NCI-H446 treated with DMSO at 0.1 percent for 48 hours (cell line): ENCODE results near the gene MFAP3.
"Not testable (repeated sequence)": the region's sequence is repeated elsewhere in the genome, so short reads cannot be mapped to it uniquely, and the experiment has no call there.

Experiments
- DNase-seq: peaks from one replicate; lab custom pipeline; 2025; lab: John Stamatoyannopoulos, UW

Gene MFAP3

GRCh38 chr5:154038707-154039457 lies at the start of gene MFAP3, which contains the start of gene FAM114A2:
Gene MFAP3 (plus strand): TSS chr5:154038967. CDS start chr5:154049723, 10,756 bp downstream.
Gene FAM114A2 (minus strand): TSS chr5:154038910. CDS start chr5:154034953, 3,957 bp downstream.
- peak; percentile 34 for DNase-seq

- DNase-seq, result no peak
Observed at GRCh38 chr5:153991168-153991567, 47.6 kb upstream of the MFAP3 start.

- DNase-seq, result no peak
Observed at GRCh38 chr5:153998010-153998409, 40.8 kb upstream of the MFAP3 start.

- no peak for DNase-seq
Observed at GRCh38 chr5:153998768-153999167, 40.0 kb upstream of the MFAP3 start.

- no peak for DNase-seq
Observed at GRCh38 chr5:153999995-154000394, 38.8 kb upstream of the MFAP3 start.

GRCh38 chr5:154000703-154001102 lies 38.1 kb upstream of the MFAP3 start:
- no peak for DNase-seq

- no peak for DNase-seq
Observed at GRCh38 chr5:154002093-154002492, 36.7 kb upstream of the MFAP3 start.

- no peak for DNase-seq
Observed at GRCh38 chr5:154002511-154003020, 36.2 kb upstream of the MFAP3 start.

- no peak for DNase-seq
Observed at GRCh38 chr5:154005648-154006047, 33.1 kb upstream of the MFAP3 start.

- DNase-seq, result no peak
Observed at GRCh38 chr5:154010660-154011059, 28.1 kb upstream of the MFAP3 start.

- DNase-seq, result no peak
Observed at GRCh38 chr5:154015071-154015693, 23.6 kb upstream of the MFAP3 start.

GRCh38 chr5:154018919-154019318 lies 19.8 kb upstream of the MFAP3 start:
- not testable (repeated sequence) for DNase-seq

- DNase-seq, result no peak
Observed at GRCh38 chr5:154025951-154026350, 12.8 kb upstream of the MFAP3 start.

GRCh38 chr5:154031937-154032489 lies 6.8 kb upstream of the MFAP3 start:
- DNase-seq, result no peak

GRCh38 chr5:154034944-154035343 lies 3.8 kb upstream of the MFAP3 start:
- no peak for DNase-seq

GRCh38 chr5:154038261-154038706 lies 483 bp upstream of the MFAP3 start:
- DNase-seq, result no peak

- no peak for DNase-seq
Observed at GRCh38 chr5:154039458-154039829, 677 bp downstream of the MFAP3 start.

- DNase-seq, result no peak
Observed at GRCh38 chr5:154042766-154043165, 4.0 kb downstream of the MFAP3 start.

- no peak for DNase-seq
Observed at GRCh38 chr5:154044099-154044498, 5.3 kb downstream of the MFAP3 start.

GRCh38 chr5:154044581-154044980 lies 5.8 kb downstream of the MFAP3 start:
- DNase-seq, result no peak

GRCh38 chr5:154046486-154046885 lies 7.7 kb downstream of the MFAP3 start:
- no peak for DNase-seq

GRCh38 chr5:154047324-154047723 lies 8.6 kb downstream of the MFAP3 start:
- DNase-seq, result no peak

GRCh38 chr5:154049636-154050035 lies 10.9 kb downstream of the MFAP3 start:
- no peak for DNase-seq
